Dermis blood vessel endothelial cell (primary cell): Measurements from ENCODE around the gene NOTCH4. TPM values are rescaled to one million over a fixed set of nuclear protein-coding genes. Genes with fewer than 3 reads are reported as not detected.

Experiments
- DNase-seq: peaks from one replicate; pipeline ENCODE4 v3.0.0; 2010
- total RNA-seq: library from RNA; depleted of rRNA; stranded (reverse); fragments of >200 nt; gene quantifications from 2 replicates; pipeline ENCODE4 v1.2.3, GENCODE V29; 2014

The NOTCH4 gene
- total RNA-seq, 1 donor from 2014 or later = 63.5 TPM

GRCh38 chr6:32179766-32180405, 44.0 kb downstream of the NOTCH4 start:
- DNase-seq = no peak

- DNase-seq = peak; percentile 41
Measured at GRCh38 chr6:32178547-32179440, 45.1 kb downstream of the NOTCH4 start.

DNA sequence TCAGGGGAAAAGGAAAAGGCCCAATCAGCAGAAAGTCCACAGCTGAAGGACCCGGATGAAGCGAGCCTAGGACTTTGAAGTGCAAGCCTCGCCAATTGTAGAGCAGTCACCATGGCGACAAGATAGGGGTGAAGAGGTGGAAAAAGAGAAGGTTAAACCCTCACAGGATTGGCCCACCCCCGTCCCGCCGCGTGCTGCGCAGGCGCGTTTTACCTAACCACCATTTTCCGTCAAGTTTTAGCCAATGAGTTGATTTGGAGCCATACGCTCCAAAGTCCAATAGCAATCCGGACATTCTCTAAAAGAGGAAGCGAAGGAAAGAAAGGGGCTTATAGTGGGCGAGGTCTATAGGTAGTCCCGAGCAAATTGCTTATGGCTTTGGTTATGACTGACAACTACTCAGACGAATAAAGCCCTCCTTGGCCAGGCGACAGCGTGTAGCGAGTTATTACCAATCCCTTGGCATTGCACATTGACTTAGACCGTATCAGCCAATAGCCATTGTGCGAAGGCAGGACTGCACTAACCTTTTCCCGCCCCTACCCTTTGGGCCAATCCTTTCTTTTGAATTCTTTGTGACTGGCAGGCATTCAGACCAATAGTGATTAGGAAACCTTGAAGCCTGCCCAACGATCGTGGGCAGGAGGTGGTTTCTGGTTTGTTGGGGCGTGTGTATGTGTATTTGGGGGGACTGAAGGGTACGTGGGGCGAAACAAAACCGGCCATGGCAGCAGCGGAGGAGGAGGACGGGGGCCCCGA, 45.9 kb downstream of the NOTCH4 start, which contains the start of gene RNF5:
RNF5 (plus strand) TSS at position 618 of the 759 bp plus-strand sequence; CDS start at position 725, 107 bp downstream.
- DNase-seq = peak; percentile 100

DNA sequence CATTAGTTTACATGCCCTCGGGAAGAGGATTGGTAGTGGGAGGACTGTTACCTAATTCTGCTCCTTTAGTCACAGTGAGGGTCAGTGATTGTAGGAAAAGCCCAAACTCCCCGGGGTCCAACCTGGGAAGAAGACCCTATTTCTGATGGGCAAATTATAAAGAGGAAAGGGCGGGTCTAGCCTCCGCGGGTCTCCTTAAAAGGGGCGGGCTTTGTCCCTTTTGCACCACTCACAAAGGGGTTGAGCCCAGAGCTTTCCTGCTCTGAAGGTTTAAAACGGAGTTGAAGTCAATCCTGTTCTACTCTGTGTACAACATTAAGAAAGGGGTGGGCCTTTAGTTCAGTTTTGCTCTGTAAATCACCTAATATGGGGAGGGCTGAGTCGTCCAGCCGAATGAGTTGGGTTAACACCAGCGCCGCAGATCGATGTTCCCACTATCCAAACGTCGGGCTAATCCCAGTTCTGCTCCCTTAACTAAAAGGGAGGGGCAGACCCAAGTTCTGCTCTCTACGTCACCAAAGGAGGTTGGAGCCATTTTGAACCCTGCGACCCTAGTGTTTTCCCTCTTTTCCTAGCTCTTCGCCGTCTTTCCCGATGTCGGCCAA, 46.6 kb downstream of the NOTCH4 start:
- DNase-seq = peak; percentile 79

DNA sequence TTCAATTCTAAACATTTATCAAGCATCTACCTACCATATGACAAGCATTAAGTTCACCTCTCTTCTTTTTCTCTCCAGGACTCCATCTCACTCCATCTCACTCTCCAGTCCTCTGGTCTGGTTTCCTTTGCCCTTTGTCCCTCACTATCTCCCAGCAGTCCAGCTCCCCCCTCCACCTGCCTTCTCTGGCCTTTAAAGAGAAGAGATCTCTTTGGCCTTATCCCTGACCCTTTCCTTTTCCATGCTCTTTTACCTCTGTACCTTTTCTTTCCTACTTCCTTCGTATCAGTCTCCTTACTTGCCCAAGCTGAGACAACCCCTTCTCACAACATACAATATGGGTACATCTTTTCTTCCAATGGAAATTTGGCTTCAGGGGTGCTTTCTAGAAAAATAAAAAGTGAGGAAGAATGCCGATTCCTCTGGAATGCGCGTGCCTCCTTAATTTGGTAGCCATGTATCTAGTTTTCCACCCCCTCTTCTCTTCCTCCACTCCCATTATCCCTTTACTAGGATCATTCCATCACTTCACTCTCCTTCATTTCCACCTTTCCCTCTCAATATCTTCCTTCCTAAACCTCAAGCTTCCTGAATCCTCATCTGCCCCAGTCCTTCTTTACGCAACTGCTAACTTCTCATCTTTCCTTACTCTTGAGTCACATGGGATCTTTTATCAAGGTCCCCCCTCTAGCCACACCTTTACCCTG, 47.2 kb downstream of the NOTCH4 start:
- no peak for DNase-seq

GRCh38 chr6:32175711-32176475, 48.0 kb downstream of the NOTCH4 start, which contains the start of gene AGPAT1:
Gene AGPAT1, minus strand, starts transcription at chr6:32176084. Its CDS starts 4,588 bp downstream, at chr6:32171496.
- peak; percentile 97 for DNase-seq

DNA sequence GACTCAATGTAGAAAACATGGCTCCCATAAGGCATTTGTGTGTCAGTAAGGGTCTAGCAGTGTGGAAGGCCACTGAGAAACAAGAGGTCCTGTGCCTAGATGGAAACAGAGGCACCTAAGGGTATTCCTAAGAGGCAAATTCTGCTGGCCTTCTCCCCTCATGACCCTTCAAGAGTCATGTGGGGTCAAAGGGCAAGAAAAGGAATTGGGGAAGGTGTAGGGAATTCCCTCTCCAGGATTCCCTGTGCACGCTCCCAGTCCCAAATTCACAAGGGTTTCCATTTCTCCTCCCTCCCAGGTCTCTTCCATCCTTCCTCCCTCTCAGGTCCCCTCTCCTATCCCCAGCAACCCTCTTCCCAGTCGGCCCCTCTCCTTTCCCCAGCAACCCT, 48.6 kb downstream of the NOTCH4 start:
- no peak for DNase-seq

GRCh38 chr6:32174416-32174815, 49.5 kb downstream of the NOTCH4 start:
- DNase-seq = no peak

DNA sequence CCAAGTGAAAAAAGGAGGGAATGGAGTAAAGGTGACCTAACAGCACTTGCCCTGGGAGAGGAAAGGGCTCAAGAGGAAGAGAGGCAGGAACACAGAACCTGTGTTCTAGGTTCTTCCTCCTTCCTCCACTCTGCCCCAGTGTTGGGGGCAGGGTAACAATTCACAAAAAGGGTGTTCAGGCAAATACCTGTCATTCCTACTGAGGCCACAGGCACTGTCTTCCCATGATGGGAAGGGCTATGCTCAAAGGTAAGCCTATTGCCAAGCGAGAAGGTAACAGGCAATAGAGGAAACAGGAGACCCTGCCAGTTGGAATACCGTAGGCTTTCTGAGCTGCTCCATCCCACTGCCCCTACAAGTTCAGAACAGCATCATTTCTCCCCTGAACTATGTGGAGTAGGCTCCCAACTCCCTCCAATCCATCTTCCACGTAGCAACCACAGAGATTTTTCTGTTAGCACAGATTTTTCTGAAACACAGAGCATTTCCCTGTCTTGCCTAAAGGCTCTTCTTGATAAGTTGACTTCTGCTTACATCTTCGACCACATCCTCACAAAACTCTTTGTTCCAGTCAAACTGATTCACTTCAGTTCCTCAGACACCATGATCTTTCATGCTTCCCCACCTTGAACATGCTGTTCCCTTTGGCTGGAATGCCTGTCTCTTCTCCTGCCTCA, 50.7 kb downstream of the NOTCH4 start:
- DNase-seq = no peak

GRCh38 chr6:32171234-32171633, 52.6 kb downstream of the NOTCH4 start:
- no peak for DNase-seq

GRCh38 chr6:32170294-32170693, 53.6 kb downstream of the NOTCH4 start:
- DNase-seq = no peak

DNA sequence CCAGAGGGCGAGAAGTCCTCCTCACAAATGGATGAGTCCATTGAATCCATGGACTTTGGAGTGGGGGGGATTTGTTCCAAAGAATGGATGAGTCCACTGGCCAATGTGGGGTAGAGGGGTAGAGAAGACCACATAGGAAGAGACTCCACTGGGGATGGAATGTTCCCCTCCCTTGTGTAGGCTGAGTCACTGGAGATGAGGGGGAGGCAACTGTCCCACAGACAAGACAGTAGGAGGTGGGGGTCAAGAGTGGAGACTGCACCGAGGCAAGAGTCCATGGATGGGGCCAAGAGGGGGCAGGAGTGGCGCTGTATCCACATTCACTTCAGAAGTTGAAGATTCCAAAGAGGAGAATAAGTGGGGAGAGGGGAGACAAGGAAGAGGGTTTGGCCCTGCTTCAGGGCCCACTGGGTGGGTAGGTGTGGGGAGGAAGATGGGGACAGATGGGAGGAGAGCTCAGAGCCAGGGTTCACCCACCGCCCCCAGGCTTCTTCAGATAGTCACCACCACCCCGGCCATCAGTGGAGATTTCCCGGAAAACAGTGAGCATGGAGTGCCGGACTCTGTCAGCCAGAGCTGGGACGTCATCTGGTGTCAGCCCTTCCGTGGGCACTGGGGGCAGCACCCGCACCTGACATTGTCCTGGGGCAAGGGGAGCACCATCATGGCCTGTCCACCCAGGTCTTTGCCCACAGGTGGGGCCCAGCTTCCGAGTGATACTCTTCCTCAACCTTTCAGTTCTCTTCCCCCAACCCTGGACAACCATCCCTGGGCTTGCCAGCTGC, 54.9 kb downstream of the NOTCH4 start:
- DNase-seq = no peak

- DNase-seq = no peak
Measured at GRCh38 chr6:32168350-32168749, 55.5 kb downstream of the NOTCH4 start.

DNA sequence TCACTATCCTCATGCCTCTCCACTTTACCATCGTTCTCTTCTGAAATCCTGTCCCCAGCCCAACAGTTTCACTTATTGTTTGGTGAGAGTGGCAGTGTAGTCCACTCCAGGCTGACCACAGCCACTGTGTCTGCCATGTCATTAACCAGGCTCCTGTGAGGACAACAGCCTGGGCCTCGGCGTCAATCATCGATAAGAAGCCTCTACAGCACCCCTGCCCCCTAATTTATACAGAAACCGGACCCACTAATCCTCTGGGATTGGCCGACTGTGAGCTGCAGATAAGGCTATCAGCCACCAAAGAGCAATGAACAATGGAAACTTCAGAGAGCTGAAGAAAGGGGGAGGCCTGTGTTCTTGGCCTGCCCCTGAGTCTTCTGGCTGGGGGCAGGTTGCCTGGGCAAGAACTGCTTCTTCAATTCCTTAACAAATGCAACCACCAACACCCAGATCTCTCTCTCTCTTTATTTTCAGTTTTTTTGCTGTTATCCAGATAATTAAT, 56.1 kb downstream of the NOTCH4 start:
- DNase-seq = no peak

GRCh38 chr6:32167154-32167760, 56.6 kb downstream of the NOTCH4 start:
- DNase-seq = no peak

DNA sequence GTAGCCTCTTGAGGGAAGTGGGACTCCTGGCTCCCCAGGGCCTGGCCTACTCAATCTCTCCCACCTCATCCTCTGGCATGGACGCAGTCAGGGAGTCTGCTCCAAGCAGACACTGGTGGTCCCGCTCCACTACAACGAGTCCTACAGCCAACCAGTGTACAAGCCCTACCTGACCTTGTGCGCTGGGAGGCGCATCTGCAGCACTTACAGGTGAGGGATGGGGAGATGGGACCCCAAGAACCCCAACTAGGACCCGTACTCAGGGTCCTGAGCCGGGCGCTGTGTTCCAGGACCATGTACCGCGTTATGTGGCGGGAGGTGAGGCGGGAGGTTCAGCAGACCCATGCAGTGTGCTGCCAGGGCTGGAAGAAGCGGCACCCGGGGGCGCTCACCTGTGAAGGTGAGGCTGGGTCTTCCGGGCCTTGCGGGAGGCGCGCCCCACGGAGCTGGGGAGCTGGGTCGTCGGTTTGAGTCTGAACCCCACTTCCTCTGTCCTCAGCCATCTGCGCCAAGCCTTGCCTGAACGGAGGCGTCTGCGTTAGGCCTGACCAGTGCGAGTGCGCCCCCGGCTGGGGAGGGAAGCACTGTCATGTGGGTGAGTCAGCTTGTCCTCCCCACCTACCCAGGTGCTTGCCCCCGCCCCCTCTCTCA, 57.3 kb downstream of the NOTCH4 start:
- DNase-seq = no peak

DNA sequence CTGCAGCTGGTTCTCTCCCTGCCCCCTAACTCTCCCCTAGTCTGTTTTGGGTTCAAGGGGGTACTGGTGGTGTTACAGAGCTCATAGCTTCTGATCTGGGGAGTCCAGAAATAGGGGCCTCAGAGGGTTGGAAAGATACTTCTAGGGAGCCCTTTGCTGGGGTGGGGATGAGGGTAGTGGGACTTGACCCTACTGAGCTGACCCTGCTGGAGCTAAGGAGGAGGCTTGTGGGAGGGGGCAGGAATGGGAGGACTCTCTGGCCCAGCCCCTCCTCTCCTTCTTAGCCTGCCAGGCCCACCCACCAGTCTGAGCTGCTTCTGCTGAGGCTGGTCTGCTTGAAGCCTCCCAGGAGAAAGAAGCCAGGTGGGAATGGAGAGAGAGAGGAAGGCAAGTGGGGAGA, 59.6 kb downstream of the NOTCH4 start, which contains the start of gene EGFL8:
EGFL8 (plus strand) TSS at position 301 of the 400 bp plus-strand sequence. CDS start 1,571 bp downstream, outside the sequence.
- no peak for DNase-seq

DNA sequence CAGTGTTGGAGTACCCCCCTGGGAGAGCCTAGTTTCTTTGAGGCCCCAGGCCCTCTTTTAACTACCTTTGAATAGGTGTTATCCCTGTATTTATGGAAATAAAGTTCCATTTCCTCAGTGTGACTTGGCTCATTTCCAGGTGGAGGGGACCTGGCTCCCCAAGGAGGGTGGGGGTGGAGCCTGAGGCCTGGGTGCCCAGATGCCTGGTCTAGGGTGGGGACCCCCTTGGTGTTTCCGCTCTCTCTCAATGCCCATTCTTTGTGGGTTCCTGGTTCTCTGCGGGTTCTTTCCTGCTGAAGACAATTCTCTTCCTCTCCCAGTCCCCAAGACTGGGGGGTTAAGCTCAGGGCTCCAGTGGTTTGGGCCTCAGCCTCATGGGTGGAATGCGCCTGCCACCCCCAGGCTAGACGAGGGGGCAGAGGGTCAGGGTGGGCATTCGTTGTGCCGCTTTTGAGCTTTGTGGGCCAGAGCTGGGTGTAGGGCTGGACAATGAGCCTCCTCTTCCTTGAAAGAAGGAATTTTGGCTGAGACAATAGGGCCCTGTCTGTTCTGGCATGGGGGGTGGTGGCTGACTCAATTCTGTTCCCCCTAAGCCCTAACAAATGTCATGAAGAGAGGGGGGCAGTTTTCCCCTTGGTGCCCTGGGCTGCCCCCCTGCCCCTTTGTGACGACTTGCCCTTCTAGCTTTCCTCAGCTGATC, 60.2 kb downstream of the NOTCH4 start:
- DNase-seq = no peak
